Activated CD8-positive, alpha-beta T cell treated with anti-CD3 and anti-CD28 coated beads, Interleukin-2, amount 10 ng/mL, durations not matched to agents 7 days and 5 days (primary cell): Measurements from ENCODE around the gene GALNT12. TPM values are rescaled to one million over a fixed set of nuclear protein-coding genes. Genes with fewer than 3 reads are reported as not detected.

Experiments
- ATAC-seq: fragments of 150-1000 bp; cut with Tn5 transposase; one replicate; pipeline ENCODE4 v1.10.0; 2021; ENCODE audit warnings: moderate library complexity
- CTCF ChIA-PET: fragments of 350-600 bp; sonication (Branson Sonifier 250); formaldehyde crosslinking; loops from one replicate; lab custom pipeline; 2021; ENCODE audit warnings: antibody characterized with exemption; lab: Charles Lee
- POLR2A ChIA-PET: fragments of 350-600 bp; sonication (Branson Sonifier 250); formaldehyde crosslinking; loops from one replicate; lab custom pipeline; 2021; ENCODE audit warnings: antibody characterized with exemption; lab: Charles Lee
- DNase-seq: peaks from one replicate; pipeline ENCODE4 v3.0.0-alpha.2; 2020
- H3K27ac Mint-ChIP-seq: one replicate; pipeline ENCODE4 v1.8.0; 2021; ENCODE audit warnings: mild to moderate bottlenecking, mixed read lengths
- H3K27me3 Mint-ChIP-seq: one replicate; pipeline ENCODE4 v1.8.0; 2021; ENCODE audit warnings: low read depth, mixed read lengths
- H3K36me3 Mint-ChIP-seq: one replicate; pipeline ENCODE4 v1.8.0; 2021; ENCODE audit warnings: low read depth, mixed read lengths
- H3K4me1 Mint-ChIP-seq: one replicate; pipeline ENCODE4 v1.8.0; 2021; ENCODE audit warnings: low read depth, mixed read lengths
- H3K4me3 Mint-ChIP-seq: one replicate; pipeline ENCODE4 v1.8.0; 2021; ENCODE audit warnings: mild to moderate bottlenecking, mixed read lengths
- H3K9me3 Mint-ChIP-seq: one replicate; pipeline ENCODE4 v1.8.0; 2022; ENCODE audit warnings: mixed read lengths; ENCODE audit not compliant: insufficient read depth
- total RNA-seq, 2 experiments: library from RNA; stranded (reverse); gene quantifications; one replicate each; pipeline ENCODE4 v1.2.3, GENCODE V29; 2021

The GALNT12 gene
- total RNA-seq, 2 experiments from 2014 or later: 7.9 to 8.8 TPM

DNA sequence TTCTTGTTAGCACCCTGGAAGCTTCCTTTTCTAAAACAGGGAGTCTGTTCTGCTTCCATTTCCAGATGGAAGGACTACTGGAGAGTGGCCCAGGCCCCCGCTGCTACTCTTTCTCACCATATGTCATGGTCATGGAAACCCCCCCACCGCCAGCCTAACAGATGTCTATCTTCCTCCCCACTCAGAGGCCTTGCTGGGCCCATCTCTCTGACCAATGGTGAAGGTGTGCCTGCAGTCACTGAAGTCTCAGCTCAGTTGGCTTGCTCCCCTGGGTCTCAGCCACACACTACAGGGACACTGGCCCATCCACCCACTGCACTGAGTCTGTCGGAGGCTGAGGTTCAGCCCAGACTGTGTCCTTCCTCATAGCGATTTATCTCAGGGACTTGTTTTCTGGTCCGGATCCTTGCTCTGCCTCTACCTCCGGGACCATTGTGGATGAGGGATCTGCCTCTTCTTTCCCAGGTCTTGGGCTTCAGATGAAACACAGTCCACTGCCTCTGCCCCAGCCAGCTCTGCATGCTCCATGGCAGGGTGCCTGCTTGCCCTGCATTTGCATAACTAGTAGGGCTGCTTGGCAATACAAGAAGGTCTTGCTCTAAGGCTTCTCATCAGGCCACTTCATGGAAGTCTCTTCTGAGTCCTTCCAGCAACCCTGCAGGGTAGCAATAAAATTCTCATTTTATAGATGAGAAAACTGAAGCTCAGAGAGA lies 30.8 kb downstream of the GALNT12 start:
- CTCF ChIA-PET: interaction anchor here (1.1 to 4.1 kb wide), 2 partner anchors 10 to 12 kb away, joined by 3 to 28 read pairs; no protein-coding TSS in a partner anchor
- DNase-seq: no peak
- ATAC-seq: no peak
- POLR2A ChIA-PET: no interaction called here
- Mint-ChIP-seq H3K4me1 (no peaks in the 10 kb centered on the region), H3K9me3 (no peaks in the 10 kb centered on the region), H3K4me3 (no peak overlapping the region), H3K36me3 (no peaks in the 10 kb centered on the region), H3K27ac (no peak overlapping the region), H3K27me3 (no peaks in the 10 kb centered on the region)

DNA sequence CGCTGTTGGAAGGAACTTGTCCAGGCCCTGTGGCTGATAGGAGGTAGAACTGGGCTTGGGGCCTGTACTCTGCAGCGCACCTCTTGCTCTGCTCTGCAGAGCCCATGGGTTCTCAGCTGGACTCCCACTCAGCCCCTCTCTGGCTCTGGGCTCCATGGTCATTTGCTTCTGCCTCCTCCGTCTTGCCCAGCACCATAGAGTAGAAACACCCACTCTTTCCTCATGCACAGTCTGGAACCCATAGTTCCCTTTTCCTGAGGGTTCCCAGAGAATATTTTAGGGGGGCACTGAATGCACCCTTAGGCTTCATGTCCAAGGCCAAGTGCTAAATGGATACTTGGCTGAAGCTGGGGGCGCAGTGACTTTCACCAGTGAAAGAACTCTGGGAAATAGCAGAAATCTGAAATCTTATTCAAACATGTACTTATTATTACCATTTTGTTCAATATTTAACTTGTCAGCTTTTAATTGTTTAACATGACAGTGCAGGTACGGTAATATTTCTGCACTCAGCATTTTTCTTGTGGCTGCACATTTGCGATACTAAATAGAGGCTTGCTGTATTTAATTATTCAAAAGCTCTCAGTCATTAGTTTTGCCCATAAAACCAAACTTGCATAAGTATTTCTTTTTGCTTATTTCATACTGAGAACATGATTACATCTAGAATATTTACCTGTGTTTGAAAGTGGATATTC lies 31.5 kb downstream of the GALNT12 start:
- H3K9me3 Mint-ChIP-seq: no peaks in the 10 kb centered on the region
- ATAC-seq: no peak

GRCh38 chr9:98839724-98840123 lies 32.3 kb downstream of the GALNT12 start:
- Mint-ChIP-seq H3K4me1 (no peaks in the 10 kb centered on the region), H3K4me3 (no peak overlapping the region), H3K27me3 (no peaks in the 10 kb centered on the region), H3K9me3 (no peaks in the 10 kb centered on the region), H3K36me3 (no peaks in the 10 kb centered on the region), H3K27ac (no peak overlapping the region)
- POLR2A ChIA-PET: interaction anchor here (0.7 kb wide), 1 partner anchor 463 kb away, joined by 4 read pairs; no protein-coding TSS in a partner anchor
- CTCF ChIA-PET: interaction anchor here (4.1 kb wide), 1 partner anchor 8 kb away, joined by 28 read pairs; no protein-coding TSS in a partner anchor
- no peak for ATAC-seq
- no peak for DNase-seq

More for the DNA sequence above, 31.5 kb downstream of the GALNT12 start:
- Mint-ChIP-seq H3K36me3 (no peaks in the 10 kb centered on the region), H3K27ac (no peak overlapping the region), H3K4me1 (no peaks in the 10 kb centered on the region), H3K27me3 (no peaks in the 10 kb centered on the region), H3K4me3 (no peak overlapping the region)
- POLR2A ChIA-PET: interaction anchor here (0.7 kb wide), 1 partner anchor 464 kb away, joined by 4 read pairs; no protein-coding TSS in a partner anchor
- CTCF ChIA-PET: interaction anchor here (1.1 to 4.1 kb wide), 2 partner anchors 9 to 12 kb away, joined by 3 to 28 read pairs; no protein-coding TSS in a partner anchor
- no peak for DNase-seq

DNA sequence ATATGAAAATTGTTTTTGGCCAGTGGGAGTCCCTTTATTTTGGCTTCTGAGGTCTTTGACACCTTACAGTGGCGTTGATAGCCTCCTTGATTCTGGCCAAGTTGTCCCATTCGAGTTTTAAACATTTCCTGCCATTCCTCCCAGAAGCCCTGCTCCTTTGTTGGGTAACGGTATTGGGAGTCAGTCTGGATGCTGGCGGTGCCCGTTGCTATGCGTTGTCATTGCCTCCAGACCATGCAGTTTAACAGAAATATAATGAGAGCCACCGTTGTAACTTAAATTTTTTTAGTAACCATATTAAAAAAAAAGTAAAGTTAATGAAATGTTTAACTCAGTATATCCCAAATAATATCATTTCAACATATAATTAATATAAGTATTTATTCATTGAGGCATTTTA lies 35.0 kb downstream of the GALNT12 start:
- no peaks in the 10 kb centered on the region for H3K27me3 Mint-ChIP-seq
- ChIA-PET CTCF (interaction anchor here (1.7 kb wide), 2 partner anchors 14 to 156 kb away, joined by 5 to 7 read pairs; no protein-coding TSS in a partner anchor), POLR2A (interaction anchor here (0.7 kb wide), 1 partner anchor 1486 kb away, joined by 6 read pairs; no protein-coding TSS in a partner anchor)
- ATAC-seq: no peak
- H3K9me3 Mint-ChIP-seq: no peaks in the 10 kb centered on the region
- no peaks in the 10 kb centered on the region for H3K36me3 Mint-ChIP-seq
- no peak for DNase-seq
- H3K4me1 Mint-ChIP-seq: no peaks in the 10 kb centered on the region
- H3K27ac Mint-ChIP-seq: no peak overlapping the region
- H3K4me3 Mint-ChIP-seq: no peak overlapping the region

- Mint-ChIP-seq H3K4me1 (no peaks in the 10 kb centered on the region), H3K36me3 (no peaks in the 10 kb centered on the region), H3K4me3 (no peak overlapping the region), H3K27me3 (no peaks in the 10 kb centered on the region), H3K27ac (no peak overlapping the region), H3K9me3 (no peaks in the 10 kb centered on the region)
- ATAC-seq (no peak), DNase-seq (no peak)
- POLR2A ChIA-PET: no interaction called here
- CTCF ChIA-PET: interaction anchor here (1.3 to 7.4 kb wide), 3 partner anchors 40 to 295 kb away, joined by 3 to 79 read pairs (median 48); no protein-coding TSS in a partner anchor
Measured at GRCh38 chr9:98846081-98846480, 38.6 kb downstream of the GALNT12 start.

- Mint-ChIP-seq H3K27me3 (no peaks in the 10 kb centered on the region), H3K4me3 (no peak overlapping the region), H3K4me1 (peaks cover 7% of the 10 kb centered on the region), H3K36me3 (no peaks in the 10 kb centered on the region), H3K27ac (no peak overlapping the region), H3K9me3 (no peaks in the 10 kb centered on the region)
- ATAC-seq (no peak), DNase-seq (no peak)
- ChIA-PET POLR2A (no interaction called here), CTCF (interaction anchor here (1.4 to 7.4 kb wide), 8 partner anchors 8 to 294 kb away, joined by 3 to 79 read pairs (median 10); no protein-coding TSS in a partner anchor)
Measured at GRCh38 chr9:98846879-98847278, 39.4 kb downstream of the GALNT12 start.

- H3K4me3 Mint-ChIP-seq: no peak overlapping the region
- DNase-seq (peak; percentile 86), ATAC-seq (peak; percentile 95)
- H3K4me1 Mint-ChIP-seq: peaks cover 9% of the 10 kb centered on the region
- no peak overlapping the region for H3K27ac Mint-ChIP-seq
- no peaks in the 10 kb centered on the region for H3K36me3 Mint-ChIP-seq
- ChIA-PET CTCF (interaction anchor here (0.5 to 7.4 kb wide), 55 partner anchors 8 to 366 kb away, joined by 3 to 79 read pairs (median 4); partner anchors contain the start of gene GALNT12), POLR2A (interaction anchor here (0.7 to 1.2 kb wide), 5 partner anchors 9 to 843 kb away, joined by 3 to 5 read pairs (median 3); no protein-coding TSS in a partner anchor)
- no peaks in the 10 kb centered on the region for H3K9me3 Mint-ChIP-seq
- no peaks in the 10 kb centered on the region for H3K27me3 Mint-ChIP-seq
Measured at GRCh38 chr9:98848450-98849149, 41.1 kb downstream of the GALNT12 start.

- ATAC-seq (no peak), DNase-seq (no peak)
- ChIA-PET CTCF (interaction anchor here (0.5 to 7.4 kb wide), 19 partner anchors 11 to 328 kb away, joined by 3 to 79 read pairs (median 5); partner anchors contain the start of gene GALNT12), POLR2A (no interaction called here)
- H3K9me3 Mint-ChIP-seq: no peaks in the 10 kb centered on the region
- no peaks in the 10 kb centered on the region for H3K36me3 Mint-ChIP-seq
- H3K4me3 Mint-ChIP-seq: no peak overlapping the region
- no peaks in the 10 kb centered on the region for H3K27me3 Mint-ChIP-seq
- no peak overlapping the region for H3K27ac Mint-ChIP-seq
- peaks cover 9% of the 10 kb centered on the region for H3K4me1 Mint-ChIP-seq
Measured at GRCh38 chr9:98849563-98849962, 42.1 kb downstream of the GALNT12 start.

DNA sequence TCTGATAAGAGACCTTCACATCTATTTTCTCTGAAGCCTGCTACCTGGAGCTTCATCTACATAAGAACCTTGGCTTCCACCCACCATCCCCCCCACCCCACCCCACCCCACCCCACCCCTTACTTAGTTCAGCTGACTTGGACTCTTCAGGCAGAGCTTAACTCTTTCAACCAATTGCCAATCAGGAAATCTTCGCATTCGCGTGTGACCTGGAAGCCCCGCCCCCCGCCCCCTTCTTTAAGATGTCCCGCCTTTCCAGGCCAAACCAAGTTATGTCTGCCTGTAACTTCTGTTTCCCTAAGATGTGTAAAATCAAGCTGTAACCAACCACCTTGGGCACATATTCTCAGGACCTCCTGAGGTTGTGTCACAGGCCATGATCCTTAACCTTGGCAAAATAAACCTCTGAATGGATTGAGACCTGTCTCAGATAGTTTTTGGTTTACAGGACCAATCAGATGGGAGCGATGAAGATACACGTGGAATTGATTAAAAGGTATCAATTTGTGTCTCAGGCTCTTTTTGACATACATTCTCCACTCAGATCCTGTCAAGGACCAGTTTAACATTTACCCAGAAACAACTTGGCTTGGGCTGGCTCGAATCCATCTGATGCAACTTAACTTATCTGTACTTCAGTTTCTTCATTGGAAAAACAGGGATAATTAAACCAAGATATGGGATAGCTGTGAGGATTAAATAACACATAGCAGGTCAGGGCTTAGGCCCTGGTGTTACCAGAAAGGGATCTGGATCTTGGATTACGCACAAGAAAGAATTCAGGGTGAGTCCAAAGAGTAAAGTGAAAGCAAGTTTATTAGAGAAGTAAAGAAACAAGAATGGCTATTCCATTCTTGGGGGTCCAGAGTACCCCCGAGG lies 43.6 kb downstream of the GALNT12 start:
- Mint-ChIP-seq H3K27ac (no peak overlapping the region), H3K9me3 (peaks cover 5% of the 10 kb centered on the region), H3K27me3 (peaks cover 8% of the 10 kb centered on the region), H3K4me3 (no peak overlapping the region), H3K4me1 (peaks cover 9% of the 10 kb centered on the region), H3K36me3 (no peaks in the 10 kb centered on the region)
- ChIA-PET POLR2A (interaction anchor here (0.6 kb wide), 1 partner anchor 329 kb away, joined by 3 read pairs; no protein-coding TSS in a partner anchor), CTCF (interaction anchor here (0.6 to 7.4 kb wide), 3 partner anchors 12 to 147 kb away, joined by 3 to 79 read pairs (median 4); no protein-coding TSS in a partner anchor)
- DNase-seq: no peak
- no peak for ATAC-seq

DNA sequence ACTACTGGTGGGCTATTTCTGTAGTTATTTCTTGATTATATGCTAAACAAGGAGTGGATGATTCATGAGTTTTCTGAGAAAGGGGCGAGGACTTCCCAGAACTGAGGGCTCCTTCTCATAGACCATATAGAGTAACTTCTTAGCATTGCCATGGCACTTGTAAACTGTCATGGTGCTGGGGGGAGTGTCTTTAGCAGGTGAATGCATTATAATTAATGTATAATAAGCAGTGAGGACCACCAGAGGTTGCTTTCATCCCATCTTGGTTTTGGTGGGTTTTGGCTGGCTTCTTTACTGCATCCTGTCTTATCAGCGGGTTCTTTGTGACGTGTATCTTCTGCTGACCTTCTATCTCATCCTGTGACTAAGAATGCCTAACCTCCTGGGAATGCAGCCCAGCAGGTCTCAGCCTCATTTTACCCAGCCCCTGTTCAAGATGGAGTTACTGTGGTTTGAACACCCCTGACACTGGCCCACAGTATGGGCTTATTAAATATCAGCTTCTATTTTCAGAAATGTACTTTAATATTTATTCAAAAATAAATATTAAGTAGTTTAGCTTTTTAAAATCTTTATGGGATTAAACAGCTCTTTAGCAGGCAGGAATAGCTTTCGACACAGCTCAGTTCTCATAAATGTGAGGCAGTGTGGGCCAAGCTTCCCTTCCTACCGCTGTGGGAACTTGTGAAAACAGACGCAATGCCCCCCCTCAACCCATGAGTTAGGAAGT lies 44.4 kb downstream of the GALNT12 start:
- Mint-ChIP-seq H3K27ac (no peak overlapping the region), H3K4me1 (peaks cover 9% of the 10 kb centered on the region), H3K4me3 (no peak overlapping the region), H3K27me3 (peaks cover 13% of the 10 kb centered on the region), H3K36me3 (no peaks in the 10 kb centered on the region), H3K9me3 (peaks cover 11% of the 10 kb centered on the region)
- POLR2A ChIA-PET: no interaction called here
- peak; percentile 70 for DNase-seq
- peak; percentile 67 for ATAC-seq
- CTCF ChIA-PET: interaction anchor here (1.6 to 7.4 kb wide), 2 partner anchors 15 to 146 kb away, joined by 3 to 79 read pairs; no protein-coding TSS in a partner anchor
